NCI-H2196 (cell line): Measurements from ENCODE around the gene GDI2.
"Not testable (repeated sequence)": the region's sequence is repeated elsewhere in the genome, so short reads cannot be mapped to it uniquely, and the experiment has no call there.

Source experiments
- DNase-seq: peaks from one replicate; lab custom pipeline; 2025; ENCODE audit not compliant: unreplicated experiment; lab: John Stamatoyannopoulos, UW

Gene GDI2

DNA sequence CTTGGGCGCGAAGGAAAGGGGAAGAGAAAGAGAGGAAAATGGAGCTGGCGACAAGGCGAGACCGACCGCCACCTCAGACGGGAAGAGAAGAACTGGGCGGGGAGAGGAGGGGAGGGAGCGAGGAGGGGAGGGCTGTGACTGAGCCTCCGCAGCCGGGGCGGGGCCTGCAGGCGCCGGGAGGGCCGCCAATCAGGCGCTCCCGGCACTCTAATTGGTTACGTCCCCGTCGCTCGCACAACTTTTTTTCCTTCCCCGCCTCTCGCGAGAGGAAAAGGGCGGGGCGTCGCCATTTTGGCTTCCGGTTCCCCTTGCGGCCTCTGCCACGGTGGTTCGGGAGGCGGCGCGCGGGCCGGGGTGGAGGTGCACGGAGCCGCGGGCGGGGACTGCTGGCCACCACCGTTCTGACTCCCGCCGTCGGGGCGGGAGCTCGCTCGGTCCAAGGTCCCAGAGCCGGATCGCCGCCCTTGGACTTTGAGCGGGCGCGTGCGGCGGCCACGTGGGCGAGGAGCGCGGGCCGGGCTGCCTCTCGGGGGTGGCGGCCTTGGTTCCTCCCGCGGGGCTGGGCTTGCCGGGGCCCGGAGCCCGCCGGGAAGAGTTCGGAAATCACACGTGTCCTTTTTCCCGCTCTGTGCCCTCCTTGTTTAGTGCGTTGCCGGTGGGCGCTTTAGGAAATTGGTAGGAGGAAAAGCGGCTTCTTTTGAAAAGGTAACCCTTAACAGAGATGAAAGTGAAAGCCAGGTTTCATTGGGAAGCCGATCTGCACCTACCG is at the start of gene GDI2:
Gene GDI2 (minus strand): TSS at position 94 of the 769 bp plus-strand sequence. CDS start 176 bp downstream, outside the sequence.
- peak; percentile 88 for DNase-seq

DNA sequence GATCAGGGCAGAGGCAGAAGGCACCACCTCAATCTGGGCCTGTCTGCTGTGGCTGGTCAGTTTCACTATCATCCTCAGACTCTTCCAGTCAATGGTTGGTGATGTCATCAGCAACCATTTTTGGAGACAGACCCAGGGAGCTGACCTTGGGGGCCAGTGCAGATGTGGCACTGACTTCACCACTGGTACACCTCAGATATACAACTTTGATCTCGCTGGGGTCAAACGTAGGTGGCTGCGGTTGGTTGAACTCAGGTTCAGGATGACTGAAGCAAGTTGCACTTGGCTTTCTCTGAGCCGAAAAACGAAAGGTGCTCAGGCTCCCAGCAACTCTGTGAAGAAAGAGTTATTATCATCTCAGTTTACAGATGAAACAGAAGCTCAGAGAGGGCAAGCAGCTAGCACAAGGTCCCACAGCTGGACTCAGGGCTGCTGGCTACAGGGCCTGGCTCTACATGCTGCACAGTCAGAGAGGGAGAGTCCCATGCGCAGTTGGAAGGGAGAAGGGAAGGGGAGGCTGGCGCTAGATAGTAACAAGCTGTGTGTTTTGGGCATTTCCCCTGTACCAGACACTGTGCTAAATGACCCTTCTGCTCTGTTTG is 49.2 kb upstream of the GDI2 start:
- no peak for DNase-seq

DNA sequence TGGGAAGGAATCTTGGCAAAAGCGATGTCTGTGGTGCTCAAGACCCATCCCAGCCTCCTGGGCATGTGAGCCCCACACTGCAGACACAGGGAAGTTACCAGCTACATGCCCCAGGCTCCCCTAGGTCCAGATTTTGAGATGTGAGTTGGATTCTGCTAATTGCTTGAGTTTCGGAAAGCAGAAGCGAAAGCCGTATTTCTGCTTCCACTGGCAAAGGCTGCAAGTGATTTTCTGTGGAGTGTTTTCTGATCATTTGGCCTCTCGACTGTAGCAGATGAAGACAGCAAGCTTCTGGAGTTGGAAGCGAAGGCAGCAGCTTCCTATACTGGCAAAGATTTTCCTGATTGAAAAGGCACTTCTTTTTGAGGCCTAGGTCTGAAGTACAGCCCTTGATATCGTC is 46.8 kb upstream of the GDI2 start:
- DNase-seq: no peak

DNA sequence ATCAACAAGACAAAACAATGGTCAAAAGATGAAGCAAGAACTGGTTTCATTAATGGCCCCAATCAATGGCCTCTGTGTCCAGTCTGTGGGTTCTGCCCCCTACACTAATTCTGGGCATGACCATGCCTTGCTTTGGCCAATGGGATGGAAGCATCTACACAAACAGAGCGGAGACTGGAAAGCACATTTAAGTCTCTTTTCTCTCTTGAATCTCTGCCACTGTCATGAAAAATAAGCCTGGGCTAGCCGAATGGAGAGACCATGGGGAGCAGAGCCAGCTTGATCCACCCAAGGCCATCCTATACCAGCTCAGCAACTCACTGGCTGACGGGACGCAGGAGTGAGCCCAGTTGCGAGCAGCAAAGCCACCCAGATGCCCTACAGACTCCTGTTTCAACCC is 45.6 kb upstream of the GDI2 start:
- DNase-seq: no peak

DNA sequence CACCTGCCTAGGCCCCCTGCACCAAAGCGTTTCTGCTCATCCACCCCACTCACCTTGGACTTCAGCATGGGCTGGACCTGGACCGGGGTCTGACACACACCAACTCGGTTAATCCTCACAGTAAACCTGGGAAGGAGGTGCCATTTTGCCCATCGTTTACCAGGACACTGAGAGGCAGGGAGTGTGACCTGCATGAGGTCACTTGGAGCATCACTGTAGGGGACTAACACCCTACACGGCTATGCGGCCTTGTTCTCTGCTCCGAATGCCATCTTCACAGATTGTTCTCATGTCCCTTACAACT is 43.4 kb upstream of the GDI2 start:
- no peak for DNase-seq

DNA sequence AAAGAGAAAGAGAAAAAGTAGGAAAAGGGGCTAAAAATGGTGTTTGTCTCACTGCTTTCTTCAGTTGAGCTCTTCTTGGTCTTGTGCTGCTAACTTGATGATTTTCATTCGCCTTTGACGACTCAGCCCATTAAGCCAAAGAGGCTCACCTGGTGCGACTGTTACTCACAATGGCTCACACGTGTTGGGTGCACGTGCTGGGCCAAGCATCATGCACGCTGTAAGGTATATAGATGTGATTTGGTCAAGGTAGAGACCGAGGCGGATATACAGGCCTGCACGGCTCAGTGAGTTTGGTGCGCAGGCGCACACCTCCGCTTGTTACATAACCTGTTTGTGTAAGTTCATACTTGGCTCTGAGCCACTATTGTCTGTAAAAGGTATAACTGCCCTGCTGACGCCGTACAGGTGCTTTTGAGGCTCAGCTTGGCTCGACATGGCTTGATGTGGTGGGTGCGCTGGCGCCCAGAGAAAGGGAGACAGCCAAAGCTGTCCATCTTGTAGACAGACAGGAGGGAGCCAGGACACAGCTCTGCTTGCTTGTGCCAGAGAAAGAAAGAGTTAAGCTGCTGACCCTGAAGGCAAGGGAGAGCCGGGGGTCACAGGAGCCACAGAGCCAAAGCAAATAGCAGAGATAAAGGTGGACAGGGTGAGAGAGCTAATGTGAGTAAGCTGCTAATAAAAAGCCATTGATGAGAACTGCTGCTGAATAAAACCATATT is 42.9 kb upstream of the GDI2 start:
- no peak for DNase-seq

DNA sequence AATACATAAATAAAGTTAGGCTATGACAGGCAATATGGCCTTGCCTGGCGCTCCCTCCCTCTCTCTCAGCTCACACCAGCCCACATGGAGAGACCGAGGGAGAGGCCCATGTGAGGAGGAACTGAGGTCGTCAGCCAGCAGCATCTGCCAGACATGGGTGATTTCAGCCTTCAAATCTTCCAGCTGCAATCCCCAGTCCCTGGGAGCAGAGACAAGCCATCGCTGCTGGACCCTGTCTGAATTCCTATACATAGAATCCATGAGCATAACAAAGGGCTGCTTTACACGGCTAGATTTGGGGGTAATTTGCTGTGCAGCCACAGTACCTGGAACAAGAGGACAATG is 40.9 kb upstream of the GDI2 start:
- DNase-seq: no peak

DNA sequence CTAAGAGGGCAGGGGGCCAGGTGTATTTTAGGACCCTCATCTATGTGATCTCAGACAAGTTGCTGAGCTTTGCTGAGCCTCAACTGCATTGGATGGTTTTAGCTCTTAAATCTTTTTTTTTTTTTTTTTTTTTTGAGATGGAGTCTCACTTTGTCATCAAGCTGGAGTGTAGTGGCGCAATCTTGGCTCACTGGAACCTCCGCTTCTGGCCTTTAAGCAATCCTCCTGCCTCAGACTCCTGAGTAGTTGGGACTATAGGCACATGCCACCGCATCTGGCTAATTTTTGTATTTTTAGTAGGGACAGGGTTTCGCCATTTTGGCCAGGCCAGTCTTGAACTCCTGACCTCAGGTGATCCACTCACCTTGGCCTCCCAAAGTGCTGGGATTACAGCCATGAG is 33.4 kb upstream of the GDI2 start:
- DNase-seq: not testable (repeated sequence)

DNA sequence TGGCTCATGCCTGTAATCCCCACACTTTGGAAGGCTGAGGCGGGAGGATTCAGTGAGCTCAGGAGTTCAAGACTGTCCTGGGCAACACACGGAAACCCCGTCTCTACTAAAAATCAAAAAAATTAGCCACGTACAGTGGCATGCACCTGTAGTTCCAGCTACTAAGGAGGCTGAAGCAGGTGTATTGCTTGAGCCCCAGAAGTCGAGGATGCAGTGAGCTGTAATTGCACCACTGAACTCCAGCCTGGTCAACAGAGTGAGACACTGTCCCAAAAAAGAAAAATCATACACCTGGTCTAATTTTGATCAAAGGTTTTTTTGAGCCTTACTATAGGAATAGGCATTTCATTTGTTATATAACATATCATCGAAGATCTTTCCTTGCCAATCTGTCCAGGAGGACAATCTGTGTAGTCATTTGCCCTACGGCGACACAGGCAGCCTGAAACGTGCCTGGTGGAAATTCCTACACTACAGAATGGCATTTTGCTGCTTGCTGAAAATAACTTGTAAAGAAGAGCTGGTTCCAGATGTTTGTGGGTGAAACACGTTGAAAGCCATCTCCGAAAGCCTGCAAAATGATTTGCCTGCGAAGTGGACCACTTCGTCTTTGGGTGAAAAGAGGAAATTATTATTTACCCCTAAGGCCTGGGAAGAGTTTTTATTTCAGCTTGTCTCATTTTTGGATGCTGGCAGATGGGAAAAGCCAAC is 31.3 kb upstream of the GDI2 start:
- DNase-seq: no peak

DNA sequence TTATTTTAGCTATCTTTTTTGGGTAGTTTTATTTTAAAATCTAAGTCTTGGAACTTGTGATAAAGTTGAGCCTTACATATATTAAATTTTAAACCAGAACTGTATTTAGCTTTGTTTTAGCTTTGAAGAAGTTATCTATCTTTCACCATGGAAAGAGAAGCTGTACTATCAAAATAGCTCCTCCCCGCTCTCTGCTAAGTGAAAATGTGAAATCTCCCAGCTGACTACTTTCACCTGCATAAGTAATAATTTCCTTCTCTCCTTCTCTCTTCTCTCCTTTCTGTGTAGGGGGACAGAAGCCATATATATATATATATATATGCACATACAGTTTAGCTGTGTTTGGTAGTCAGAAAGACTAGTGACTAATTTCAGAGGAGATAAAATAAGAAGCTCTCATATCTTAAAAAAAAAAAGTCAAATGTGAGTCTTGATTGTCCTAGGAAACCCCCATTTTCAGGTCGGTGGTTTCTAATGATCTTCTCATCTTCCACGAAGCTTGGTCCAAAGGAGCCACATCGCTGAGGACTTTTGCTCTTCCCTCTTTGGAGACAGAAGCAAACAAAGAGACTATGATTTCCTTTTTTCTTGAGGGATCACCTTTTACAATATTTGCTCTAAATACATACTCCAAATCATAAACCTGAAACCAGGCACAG is 30.6 kb upstream of the GDI2 start:
- no peak for DNase-seq

DNA sequence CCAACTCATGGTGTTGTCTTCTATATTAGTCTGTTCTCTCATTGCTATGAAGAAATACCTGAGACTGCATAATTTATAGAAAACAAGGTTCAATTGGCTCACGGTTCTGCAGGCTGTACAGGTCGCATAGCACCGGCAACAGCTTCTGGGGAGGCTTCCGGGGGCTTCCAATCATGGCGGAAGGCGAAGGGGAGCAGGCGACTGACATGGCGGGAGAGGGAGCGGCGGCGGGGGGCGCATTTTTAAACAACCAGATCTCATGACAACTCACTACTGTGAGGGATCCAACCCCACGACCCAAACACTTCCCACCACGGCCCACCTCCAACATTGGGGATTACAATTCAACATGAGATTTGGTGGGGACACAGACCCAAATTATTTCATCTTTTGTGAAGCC is 28.7 kb upstream of the GDI2 start:
- DNase-seq: no peak

DNA sequence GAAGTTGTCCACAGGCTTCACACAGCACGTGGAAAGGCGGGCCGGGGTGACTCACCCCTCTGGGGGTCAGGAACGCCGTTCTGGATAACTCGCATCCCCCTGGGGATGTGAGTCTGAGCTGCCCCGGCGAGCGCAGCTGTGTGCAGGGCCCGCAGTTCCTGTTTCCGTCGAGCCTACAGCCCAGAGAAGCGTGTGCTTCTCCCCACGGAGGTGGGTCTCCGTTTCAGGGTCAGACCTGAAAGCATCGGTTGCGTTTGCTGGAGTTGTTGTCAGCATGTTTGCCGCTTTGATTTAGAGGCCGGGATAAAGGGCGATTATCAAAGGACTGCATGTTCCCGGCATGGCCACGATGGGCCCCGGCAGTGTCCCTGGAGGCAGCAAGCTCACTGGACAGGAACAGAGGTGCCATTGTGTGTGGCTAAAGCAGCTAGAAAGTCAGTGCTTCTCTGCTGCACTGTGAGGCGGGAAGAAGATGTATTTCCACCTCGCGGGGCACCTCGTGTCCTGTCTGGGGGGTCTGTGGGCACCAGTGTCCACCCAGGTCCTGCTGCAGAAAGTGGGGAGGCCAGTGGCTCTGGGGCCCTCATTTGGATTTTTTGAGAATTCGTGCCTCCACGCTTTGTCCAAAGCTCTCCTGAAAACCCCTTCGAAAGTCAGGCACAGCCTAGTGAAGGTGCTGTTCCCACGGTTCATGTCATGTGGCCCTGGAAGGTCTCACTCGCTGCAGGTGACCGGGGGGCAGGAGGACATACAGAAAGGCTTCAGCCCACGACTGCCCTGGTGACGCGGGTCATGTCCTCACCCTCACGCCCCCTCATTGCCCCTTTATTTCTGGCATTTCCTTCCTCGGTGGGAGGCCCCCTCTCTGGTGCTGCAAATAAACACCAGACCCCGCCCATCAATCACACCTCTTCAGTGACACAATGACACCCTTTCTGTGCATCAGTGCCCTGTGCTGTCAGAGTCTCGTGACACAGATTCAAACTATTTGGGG is 27.4 kb upstream of the GDI2 start:
- DNase-seq: no peak

DNA sequence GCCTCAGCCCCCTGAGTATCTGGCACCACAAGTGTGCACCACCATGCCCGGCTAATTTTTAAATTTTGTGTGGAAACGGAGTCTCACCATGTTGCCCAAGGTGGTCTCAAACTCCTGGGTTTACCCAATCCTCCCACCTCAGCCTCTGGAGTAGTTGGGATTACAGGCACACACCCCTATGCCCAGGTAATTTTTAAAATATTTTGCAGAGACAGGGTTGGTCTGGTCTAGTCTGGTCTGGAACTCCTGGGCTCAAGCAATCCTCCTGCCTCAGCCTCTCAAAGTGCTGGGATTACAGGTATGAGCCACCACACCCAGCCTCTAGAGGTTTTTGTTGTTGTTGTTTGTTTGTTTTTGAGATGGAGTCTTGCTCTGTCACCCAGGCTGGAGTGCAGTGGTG is 22.9 kb upstream of the GDI2 start:
- not testable (repeated sequence) for DNase-seq

DNA sequence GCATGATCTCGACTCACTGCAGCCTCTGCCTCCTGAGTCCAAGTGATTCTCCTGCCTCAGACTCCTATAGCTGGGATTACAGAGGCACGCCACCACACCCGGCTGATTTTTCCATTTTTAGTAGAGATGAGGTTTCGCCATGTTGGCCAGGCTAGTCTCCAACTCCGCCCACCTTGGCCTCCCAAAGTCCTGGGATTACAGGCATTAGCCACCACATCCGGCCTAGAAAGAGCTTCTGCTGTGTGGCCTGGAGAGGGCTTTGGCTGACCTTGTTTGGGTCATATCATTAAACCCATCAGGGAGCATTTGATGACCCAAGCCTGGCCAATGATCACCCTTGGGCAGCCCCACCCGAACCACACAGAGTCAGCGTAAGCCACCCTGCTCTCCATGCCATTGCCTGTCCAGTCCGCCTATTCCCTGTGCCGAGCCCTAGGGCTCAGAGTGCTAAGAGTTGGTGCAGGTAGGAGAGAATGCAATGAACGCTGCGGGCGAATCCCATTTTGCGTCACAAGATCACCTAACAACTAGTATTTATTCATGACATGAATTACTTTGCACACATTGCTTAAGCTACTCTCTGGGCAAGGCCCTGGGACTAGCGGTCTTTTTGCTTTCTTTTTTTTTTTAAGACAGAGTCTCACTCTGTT is 22.3 kb upstream of the GDI2 start:
- no peak for DNase-seq

DNA sequence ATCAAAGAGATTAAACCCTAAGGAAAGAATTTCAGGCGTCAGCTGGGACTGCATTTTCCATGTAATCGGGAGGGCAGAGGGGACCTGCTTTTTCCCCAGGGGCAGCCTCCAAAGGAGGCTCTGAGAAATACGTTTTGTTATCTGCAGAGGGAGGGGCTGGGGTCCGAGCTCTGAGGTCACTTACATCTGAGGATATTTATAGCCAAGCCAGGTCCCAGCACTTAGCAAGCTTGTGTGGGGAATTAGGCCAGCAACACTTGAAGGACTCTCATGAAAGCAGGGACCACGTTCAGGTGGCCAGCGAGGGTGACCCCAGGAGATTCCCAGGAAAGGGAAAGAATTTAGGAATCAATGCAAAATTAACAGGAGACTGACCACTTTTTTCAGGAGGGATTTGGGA is 20.6 kb upstream of the GDI2 start:
- DNase-seq: no peak

DNA sequence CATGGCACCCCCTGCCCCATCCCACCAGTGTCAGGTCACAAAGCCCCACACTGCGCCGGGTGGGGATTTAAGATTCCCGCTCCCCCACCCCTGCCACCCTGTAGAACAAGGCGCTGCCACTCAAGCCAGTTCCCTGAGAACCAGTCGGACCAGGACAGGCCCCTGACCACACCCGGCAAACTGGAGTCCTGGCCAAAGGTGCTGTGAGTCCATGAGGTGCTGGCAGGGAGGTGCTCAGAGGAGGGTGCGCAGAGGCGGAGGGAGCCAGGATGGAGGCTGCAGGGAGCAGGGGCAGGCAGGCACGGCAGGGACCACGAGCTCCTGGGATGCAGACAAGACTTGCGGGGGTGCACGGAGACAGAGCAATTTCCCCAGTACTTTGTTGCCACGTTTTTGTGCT is 19.7 kb upstream of the GDI2 start:
- DNase-seq: no peak

DNA sequence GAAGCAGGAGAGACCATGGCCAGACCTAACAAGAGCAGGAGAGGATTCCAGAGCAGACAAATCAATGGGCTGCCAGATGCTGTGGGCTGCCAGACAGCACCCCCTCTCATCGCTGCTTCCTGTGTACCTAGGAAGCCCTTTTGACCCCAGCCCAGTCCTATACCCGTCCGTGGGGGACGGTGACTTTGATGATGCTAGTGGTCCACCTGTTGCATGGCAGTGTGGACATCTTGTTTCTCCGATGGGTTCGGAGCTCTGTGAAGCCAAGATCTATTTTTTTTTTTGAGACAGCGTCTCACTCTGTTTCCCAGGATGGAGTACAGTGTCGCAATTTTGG is 18.2 kb upstream of the GDI2 start:
- DNase-seq: no peak

DNA sequence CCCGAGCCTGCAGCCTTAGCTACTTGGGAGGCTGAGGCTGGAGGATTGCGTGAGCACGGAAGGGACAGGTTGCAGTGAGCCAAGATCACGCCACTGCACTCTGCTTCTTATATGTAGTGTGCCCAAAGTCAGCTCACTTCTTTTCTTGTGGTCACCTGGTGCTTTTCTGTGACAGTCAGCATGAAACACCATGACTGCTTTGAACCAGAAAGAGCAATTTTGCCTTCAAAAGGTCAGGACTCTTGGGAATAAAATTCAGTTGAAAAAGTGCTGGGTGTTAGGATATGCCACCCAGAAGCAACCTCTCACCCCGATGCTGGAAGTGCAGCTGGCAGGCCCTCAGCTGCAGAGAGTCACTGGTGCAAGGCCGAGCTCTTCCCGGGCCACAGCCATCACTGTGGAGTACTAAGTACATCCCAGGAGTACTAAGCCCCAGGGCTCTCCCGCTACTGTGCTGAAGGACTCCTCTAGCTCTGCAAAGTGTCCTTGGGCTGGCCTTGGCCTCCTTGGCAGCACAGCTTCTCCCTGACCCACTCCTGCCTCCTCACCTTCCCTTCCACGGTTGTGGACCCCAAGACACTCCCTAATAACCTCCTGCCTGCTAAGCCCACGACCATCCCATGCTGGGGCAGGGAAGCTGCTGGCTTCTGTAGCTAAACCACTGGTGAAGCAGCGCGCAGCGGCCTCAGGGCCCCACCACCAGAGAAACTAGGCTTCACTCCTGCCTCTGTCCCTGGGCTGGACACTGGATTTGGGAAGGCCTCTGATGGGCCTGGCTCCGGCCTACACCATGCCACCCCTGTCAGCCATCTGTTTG is 17.6 kb upstream of the GDI2 start:
- DNase-seq: no peak

DNA sequence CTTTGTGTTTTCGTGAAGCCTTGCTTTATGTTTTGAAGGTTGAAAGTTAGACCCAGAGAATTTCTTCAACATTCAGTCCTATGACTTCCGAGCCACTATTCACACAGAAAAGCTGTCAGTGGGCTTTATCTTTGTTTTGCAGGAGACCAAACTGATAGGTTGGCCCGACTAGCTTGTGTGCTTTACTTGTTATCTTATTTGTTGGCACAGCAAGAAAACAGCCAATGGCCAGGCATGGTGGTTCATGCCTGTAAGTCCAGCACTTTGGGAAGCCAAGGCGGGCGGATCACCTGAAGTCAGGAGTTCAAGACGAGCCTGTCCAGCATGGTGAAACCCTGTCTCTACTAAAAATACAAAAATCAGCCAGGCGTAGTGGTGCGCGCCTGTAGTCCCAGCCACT is 16.0 kb upstream of the GDI2 start:
- DNase-seq: no peak
